ENCODE data around the gene PERM1.

DNA sequence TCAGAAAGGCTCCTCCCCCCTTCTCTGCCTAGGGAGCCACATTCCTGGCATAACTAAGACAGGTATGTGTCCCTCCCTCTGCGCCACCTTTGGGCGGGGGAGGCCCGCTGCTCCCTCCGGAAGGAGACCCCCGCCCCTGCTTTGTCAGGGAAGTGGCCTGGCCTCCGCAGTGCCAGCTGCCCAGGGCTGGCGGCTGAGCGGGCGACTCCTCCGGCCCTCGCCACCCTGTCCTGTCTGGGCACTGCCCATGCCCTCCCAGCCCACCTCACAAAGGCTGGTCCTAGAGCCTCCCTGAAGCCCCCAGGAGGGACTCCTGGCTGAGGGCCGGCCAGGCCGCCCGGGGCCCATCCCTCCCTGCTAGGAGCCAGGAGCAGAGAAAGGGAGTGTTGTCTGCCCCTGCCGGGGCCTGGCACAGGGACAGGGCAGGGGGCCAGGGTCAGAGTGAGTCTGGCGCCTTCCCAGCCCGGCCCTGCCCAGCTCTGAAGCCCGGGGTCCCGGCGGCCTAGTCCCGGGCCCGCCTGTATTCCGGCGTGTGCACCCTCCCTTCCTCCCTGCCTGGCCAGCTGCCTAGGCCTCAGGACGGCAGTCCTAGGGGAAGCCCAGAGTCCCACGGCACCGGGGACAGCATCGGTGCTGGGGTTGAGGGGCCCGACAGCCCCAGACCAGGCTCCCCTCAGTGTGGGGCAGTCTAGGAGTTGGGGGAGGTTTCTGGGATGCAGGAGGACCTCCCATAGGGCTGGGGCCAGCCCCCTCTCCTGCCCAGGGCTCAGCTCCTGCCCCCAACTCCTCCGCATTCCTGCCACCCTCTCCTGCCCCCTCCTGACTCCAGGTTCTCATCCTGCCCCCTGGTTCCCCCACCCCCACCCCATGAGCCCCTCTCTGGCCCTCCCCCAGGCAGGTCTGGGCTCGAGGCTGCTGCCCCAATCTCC lies 43.1 kb upstream of the PERM1 start:
- TF ChIP-seq THAP7 (CRISPR knock-in tag; IDR thresholded peaks at IDR 0.05) (no peak), RFX5 (IDR thresholded peaks at IDR 0.05; ENCODE audit: low read depth, low read length) (no peak), POLR2A (conservative IDR thresholded peaks at IDR 0.05) (no peak)

Measured in K562 (cell line).